ENCODE results near the gene CEP57L1. TPM values are rescaled to one million over a fixed set of nuclear protein-coding genes. Genes with fewer than 3 reads are reported as not detected.

CEP57L1 gene
- total and polyA plus RNA-seq, 9 of the 15 experiments (the other 6 are each of a cell fraction or from before 2014, with no cell fraction given): 39.4 to 88.6 (median 61.8) TPM

DNA sequence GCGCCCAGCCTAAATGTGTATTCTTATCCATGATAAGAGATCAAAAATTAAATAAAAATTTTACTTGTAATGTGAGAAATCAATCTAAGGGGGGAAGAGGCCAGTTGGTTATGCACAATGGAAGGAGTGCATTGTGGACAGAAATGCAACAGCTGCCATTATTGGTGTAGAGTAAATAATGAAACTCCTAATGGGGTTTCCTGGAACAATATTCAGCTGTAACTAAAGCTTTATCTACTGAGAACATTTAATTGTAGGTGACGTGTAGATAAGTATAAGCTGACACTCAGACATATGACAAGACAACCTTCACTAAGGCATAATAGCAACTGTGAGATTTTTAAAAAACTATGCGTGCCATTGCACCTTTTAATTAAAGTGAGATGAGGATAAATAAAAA is 71.4 kb downstream of the CEP57L1 start:
- peaks cover 0 to 11% of the 10 kb centered on the region in 2 experiments; a peak in 2 of 5 replicates for H3K4me1 ChIP-seq (replicated peaks in 1 of 2; ENCODE audit: control insufficient read depth in 2 of 2, insufficient read depth in 2 of 2, low read length in 2 of 2)
- TF ChIP-seq ZNF77 (CRISPR knock-in tag; IDR thresholded peaks at IDR 0.05) (no peak), TAF7 (tag; IDR thresholded peaks at IDR 0.05) (no peak), ATF1 (CRISPR knock-in tag; IDR thresholded peaks at IDR 0.05) (no peak), ATF1 (tag; IDR thresholded peaks at IDR 0.05) (no peak), SMARCA5 (IDR thresholded peaks at IDR 0.05) (no peak), FUS (optimal IDR thresholded peaks at IDR 0.05; ENCODE audit: low read depth, low read length) (no peak), ZNF583 (CRISPR knock-in tag; IDR thresholded peaks at IDR 0.05) (no peak), FOXK1 (CRISPR knock-in tag; IDR thresholded peaks at IDR 0.05; ENCODE audit: borderline replicate concordance) (no peak), L3MBTL2 (IDR thresholded peaks at IDR 0.05) (no peak), ZNF830 (CRISPR knock-in tag; IDR thresholded peaks at IDR 0.05) (no peak), MEF2D (tag; conservative IDR thresholded peaks at IDR 0.05; ENCODE audit: low read depth) (no peak), ILF3 (IDR thresholded peaks at IDR 0.05; ENCODE audit: borderline replicate concordance) (no peak), POLR2AphosphoS5 (IDR thresholded peaks at IDR 0.05; ENCODE audit: control insufficient read depth, insufficient read depth, low read depth, low read length) (no peak), TAF1 (IDR thresholded peaks at IDR 0.05; ENCODE audit: control insufficient read depth, extremely low read depth, insufficient read depth, low read length, severe bottlenecking) (no peak), CBFA2T2 (conservative IDR thresholded peaks at IDR 0.05) (no peak), KDM4B (IDR thresholded peaks at IDR 0.05; ENCODE audit: borderline replicate concordance in 2 of 2, low read depth in 1 of 2) (no peak)
- TF ChIP-seq, protein P1, sequence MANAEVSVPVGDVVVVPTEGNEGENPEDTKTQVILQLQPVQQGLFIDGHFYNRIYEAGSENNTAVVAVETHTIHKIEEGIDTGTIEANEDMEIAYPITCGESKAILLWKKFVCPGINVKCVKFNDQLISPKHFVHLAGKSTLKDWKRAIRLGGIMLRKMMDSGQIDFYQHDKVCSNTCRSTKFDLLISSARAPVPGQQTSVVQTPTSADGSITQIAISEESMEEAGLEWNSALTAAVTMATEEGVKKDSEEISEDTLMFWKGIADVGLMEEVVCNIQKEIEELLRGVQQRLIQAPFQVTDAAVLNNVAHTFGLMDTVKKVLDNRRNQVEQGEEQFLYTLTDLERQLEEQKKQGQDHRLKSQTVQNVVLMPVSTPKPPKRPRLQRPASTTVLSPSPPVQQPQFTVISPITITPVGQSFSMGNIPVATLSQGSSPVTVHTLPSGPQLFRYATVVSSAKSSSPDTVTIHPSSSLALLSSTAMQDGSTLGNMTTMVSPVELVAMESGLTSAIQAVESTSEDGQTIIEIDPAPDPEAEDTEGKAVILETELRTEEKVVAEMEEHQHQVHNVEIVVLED (CRISPR knock-in tag; IDR thresholded peaks at IDR 0.05): no peak
- TF ChIP-seq, protein P2, sequence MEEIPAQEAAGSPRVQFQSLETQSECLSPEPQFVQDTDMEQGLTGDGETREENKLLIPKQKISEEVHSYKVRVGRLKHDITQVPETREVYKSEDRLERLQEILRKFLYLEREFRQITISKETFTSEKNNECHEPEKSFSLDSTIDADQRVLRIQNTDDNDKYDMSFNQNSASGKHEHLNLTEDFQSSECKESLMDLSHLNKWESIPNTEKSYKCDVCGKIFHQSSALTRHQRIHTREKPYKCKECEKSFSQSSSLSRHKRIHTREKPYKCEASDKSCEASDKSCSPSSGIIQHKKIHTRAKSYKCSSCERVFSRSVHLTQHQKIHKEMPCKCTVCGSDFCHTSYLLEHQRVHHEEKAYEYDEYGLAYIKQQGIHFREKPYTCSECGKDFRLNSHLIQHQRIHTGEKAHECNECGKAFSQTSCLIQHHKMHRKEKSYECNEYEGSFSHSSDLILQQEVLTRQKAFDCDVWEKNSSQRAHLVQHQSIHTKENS (CRISPR knock-in tag; IDR thresholded peaks at IDR 0.05): no peak
- TF ChIP-seq, protein P3, sequence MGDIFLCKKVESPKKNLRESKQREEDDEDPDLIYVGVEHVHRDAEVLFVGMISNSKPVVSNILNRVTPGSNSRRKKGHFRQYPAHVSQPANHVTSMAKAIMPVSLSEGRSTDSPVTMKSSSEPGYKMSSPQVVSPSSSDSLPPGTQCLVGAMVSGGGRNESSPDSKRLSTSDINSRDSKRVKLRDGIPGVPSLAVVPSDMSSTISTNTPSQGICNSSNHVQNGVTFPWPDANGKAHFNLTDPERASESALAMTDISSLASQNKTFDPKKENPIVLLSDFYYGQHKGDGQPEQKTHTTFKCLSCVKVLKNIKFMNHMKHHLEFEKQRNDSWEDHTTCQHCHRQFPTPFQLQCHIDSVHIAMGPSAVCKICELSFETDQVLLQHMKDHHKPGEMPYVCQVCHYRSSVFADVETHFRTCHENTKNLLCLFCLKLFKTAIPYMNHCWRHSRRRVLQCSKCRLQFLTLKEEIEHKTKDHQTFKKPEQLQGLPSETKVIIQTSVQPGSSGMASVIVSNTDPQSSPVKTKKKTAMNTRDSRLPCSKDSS (IDR thresholded peaks at IDR 0.05; ENCODE audit: low read depth, partially characterized antibody): no peak
- no TSS peak for BruUV-seq (replicated peaks)
- H3K4me2 ChIP-seq (ENCODE audit: insufficient read depth, low read length): no peak overlapping the region
- no peak overlapping the region for H2AFZ ChIP-seq (ENCODE audit: low read depth, low read length)
- in situ Hi-C loops (cut with MboI): no loop called here
- H3K9ac ChIP-seq (ENCODE audit: insufficient read depth in 1 of 2, low read depth in 2 of 2, low read length in 2 of 2): no peak overlapping the region
- intact Hi-C loops (cut with micrococcal nuclease): no loop called here
- no peaks in the 10 kb centered on the region for H3K79me2 ChIP-seq (ENCODE audit: control insufficient read depth, insufficient read depth, low read length)
- H3K36me3 ChIP-seq (ENCODE audit: control insufficient read depth, insufficient read depth, low read length): peaks cover 10% of the 10 kb centered on the region; the same call in 2 of the 3 replicates
- ATAC-seq (no peak), FAIRE-seq (no peak), DNase-seq (ENCODE audit: extremely low read depth in 1 of 4, low spot score in 3 of 4) (no peak)
- ChIA-PET CTCF (ENCODE audit: low intra/inter-chr PET ratio) (no interaction called here), POLR2A (no interaction called here)
- no peaks in the 10 kb centered on the region for H3K27me3 ChIP-seq (ENCODE audit: control insufficient read depth in 2 of 2, insufficient read depth in 2 of 2, low read length in 2 of 2)
- H4K20me1 ChIP-seq (replicated peaks; ENCODE audit: control insufficient read depth, insufficient read depth, low read length): no peaks in the 10 kb centered on the region
- 70% methylated on average over 3 of the region's 3 CpGs for WGBS (ENCODE audit: insufficient coverage, low coverage, missing lambda C conversion rate)
- H3K9me3 ChIP-seq (replicated peaks; ENCODE audit: control insufficient read depth, insufficient read depth, low read depth, low read length): no peaks in the 10 kb centered on the region
- no peak overlapping the region for H3K4me3 ChIP-seq
- H3K27ac ChIP-seq (ENCODE audit: extremely low read depth, low read depth, low read length): no peak overlapping the region
- H3K9me1 ChIP-seq (ENCODE audit: control insufficient read depth, insufficient read depth, low read length): no peaks in the 10 kb centered on the region
